Muscle layer of duodenum (tissue), 2 donors: ENCODE measurements around the gene POLR2L.

Experiments
- H3K27ac ChIP-seq: one replicate; pipeline ENCODE4 v1.7.0; 2013; ENCODE audit warnings: mild to moderate bottlenecking, low read length
- H3K27me3 ChIP-seq: one replicate; pipeline ENCODE4 v1.7.0; 2013; ENCODE audit warnings: low read depth, mild to moderate bottlenecking, control low read depth, low read length
- H3K36me3 ChIP-seq, 2 donors: one replicate each; pipeline ENCODE4 v1.7.0; 2013; ENCODE audit warnings: low read length in 2 of 2, control low read depth in 1 of 2, mild to moderate bottlenecking in 1 of 2; ENCODE audit not compliant: insufficient read depth in 2 of 2, control insufficient read depth in 1 of 2
- H3K4me1 ChIP-seq, 2 donors: one replicate each; pipeline ENCODE4 v1.7.0; 2013; ENCODE audit warnings: low read length in 2 of 2, mild to moderate bottlenecking in 2 of 2, control low read depth in 1 of 2, moderate library complexity in 1 of 2; ENCODE audit not compliant: insufficient read depth in 2 of 2, control insufficient read depth in 1 of 2
- H3K4me3 ChIP-seq, 2 donors: one replicate each; pipeline ENCODE4 v1.7.0; 2013; ENCODE audit warnings: low read length in 2 of 2, low read depth in 1 of 2, mild to moderate bottlenecking in 1 of 2
- H3K9me3 ChIP-seq, 2 donors: one replicate each; pipeline ENCODE4 v1.7.0; 2013; ENCODE audit warnings: low read length in 2 of 2, control low read depth in 1 of 2, mild to moderate bottlenecking in 1 of 2; ENCODE audit not compliant: control insufficient read depth in 1 of 2
- donor health status: healthy.

The POLR2L gene

DNA sequence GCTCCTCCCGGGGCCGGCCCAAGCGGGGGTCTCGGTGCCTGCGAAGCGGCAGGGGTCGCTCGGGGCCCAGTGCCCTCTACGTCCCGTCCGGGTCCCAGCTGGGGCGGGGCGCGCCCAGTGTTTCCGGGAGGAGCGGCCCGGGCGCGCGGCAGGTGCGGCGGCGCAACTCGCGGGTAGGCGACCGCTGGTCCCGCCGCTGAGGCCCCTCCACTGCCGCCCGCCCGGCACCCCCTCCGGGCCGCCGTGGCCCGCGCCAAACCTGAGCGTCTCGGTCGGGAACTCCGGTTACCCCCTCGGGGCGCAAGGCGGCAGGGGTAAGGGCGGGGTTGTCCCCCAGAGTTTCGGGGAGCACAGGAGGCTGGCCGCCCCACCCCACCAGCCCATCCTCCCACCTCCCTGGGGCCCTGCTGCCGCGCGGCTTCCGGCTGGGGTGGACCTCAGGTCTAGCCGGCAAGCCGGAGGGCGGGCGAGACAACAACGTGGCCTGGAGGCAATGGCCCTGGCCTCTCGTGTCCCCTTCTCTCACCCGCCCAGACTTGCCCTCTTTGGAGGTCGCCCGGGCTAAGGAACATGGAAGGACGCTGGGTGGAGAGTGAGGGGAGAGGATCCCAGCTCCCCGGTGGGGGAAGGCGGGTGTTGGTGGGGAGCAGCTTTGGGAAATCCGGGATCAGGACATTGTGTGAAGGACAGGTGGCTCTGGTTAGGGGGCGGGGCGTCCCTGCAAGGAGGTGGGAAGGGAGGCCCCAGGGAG is 15.0 kb downstream of the POLR2L start:
- no peaks in the 10 kb centered on the region for H3K9me3 ChIP-seq
- peaks cover 0 to 55% of the 10 kb centered on the region in 2 donors for H3K4me1 ChIP-seq
- peak overlapping the region; percentile 72 for H3K27ac ChIP-seq
- peaks cover 0 to 31% of the 10 kb centered on the region in 2 donors for H3K36me3 ChIP-seq
- peak overlapping the region in 1 of 2 donors; percentile 44 for H3K4me3 ChIP-seq
- no peaks in the 10 kb centered on the region for H3K27me3 ChIP-seq

DNA sequence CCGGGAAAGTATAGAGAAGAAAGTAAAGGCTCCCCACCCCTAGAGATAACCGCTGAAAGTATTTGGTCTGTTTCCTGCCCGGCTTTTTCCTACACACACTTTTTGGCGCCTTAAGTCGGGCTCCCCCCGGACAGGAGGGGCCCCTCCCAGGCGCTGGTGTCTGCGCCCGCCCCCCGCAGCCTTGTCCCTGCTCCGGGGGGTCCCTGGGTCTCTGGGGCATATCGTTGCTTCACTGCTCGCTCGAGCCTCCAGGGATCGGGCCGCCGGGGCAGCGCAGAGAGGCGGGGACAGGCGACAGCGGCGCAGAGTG is 15.5 kb downstream of the POLR2L start:
- Histone ChIP-seq H3K27ac (no peak overlapping the region), H3K9me3 (no peaks in the 10 kb centered on the region), H3K4me1 (peaks cover 0 to 53% of the 10 kb centered on the region in 2 donors), H3K4me3 (peak overlapping the region in 1 of 2 donors; percentile 44), H3K27me3 (no peaks in the 10 kb centered on the region), H3K36me3 (peaks cover 0 to 32% of the 10 kb centered on the region in 2 donors)

DNA sequence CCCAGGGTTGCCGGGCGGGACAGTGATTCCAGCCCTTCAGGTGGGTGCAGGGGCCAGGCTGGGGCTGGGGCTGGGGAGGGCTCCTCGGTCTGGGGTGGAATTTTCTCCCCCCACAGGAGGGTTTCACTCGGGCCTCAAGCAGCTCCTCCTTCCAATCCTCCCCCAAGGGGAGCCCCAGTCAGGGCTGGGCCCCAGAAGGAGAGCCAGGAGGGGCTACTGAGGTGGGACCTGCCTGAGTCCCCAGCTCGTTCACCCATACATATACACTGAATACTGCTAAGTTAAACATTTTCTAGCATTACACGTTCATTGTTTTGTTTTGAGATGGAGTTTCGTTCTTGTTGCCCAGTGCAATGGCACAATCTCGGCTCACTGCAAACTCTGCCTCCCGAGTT is 16.1 kb downstream of the POLR2L start:
- Histone ChIP-seq H3K27me3 (no peaks in the 10 kb centered on the region), H3K27ac (peak overlapping the region; percentile 23), H3K4me3 (no peak overlapping the region), H3K36me3 (peaks cover 0 to 32% of the 10 kb centered on the region in 2 donors), H3K9me3 (no peaks in the 10 kb centered on the region), H3K4me1 (peaks cover 4 to 53% of the 10 kb centered on the region in 2 donors)

DNA sequence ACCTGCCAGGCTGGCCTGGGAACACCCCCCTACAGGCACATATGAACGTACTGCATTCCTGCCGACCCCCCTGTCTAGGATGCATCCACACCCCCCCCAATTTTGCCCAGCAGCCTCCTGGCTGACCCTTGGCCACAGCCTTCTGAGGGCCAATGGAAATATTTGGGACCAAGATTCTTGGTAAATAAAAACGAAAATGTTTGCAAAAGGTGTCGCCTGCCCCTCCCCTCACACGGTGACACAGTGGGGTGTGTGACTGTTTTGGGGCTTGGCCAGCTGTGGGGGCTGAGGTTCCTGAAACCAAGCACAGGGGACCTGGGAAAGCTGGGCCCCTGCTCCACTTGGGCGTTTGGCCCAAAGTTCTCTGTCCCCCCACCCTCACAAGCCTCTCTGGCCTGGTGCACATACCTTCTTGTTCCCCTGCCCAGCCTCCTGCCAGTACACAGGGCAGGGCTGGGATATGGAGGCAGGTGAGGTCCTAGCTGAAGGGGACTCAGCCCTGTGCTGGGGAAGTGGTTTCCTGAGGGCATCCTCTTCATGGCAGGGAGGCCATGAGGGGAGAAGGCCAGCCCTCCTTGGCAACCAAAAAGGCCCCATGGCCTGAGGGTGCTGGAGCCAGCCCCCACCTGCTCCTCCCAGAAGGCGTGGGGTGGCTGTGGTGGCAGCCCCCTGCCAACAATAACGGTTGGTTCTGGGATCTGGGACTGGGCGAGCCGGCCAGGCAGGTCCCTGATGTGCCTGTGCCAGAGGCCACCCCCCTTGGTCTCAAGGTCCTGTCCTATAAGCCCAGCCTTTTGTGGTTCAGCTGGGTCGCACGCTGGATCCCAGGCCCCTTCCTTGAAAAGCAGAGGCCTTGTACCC is 16.7 kb downstream of the POLR2L start:
- peaks cover 0 to 32% of the 10 kb centered on the region in 2 donors for H3K36me3 ChIP-seq
- H3K4me1 ChIP-seq, result peaks cover 10 to 53% of the 10 kb centered on the region in 2 donors
- H3K4me3 ChIP-seq, result no peak overlapping the region
- H3K27ac ChIP-seq, result peak overlapping the region; percentile 23
- H3K27me3 ChIP-seq, result no peaks in the 10 kb centered on the region
- no peaks in the 10 kb centered on the region for H3K9me3 ChIP-seq

DNA sequence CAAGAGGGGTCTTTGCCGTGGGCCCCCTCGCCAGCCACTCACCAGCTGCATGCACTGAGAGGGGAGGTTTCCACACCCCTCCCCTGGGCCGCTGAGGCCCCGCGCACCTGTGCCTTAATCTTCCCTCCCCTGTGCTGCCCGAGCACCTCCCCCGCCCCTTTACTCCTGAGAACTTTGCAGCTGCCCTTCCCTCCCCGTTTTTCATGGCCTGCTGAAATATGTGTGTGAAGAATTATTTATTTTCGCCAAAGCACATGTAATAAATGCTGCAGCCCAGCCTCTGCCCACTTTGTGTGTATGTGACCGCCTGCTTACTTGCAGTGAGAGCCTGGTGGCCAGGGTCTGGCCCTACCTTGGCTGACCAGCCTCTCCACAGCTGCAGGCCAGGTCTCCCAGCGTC is 17.4 kb downstream of the POLR2L start:
- H3K9me3 ChIP-seq, result no peaks in the 10 kb centered on the region
- H3K27ac ChIP-seq, result no peak overlapping the region
- H3K4me1 ChIP-seq, result peaks cover 11 to 51% of the 10 kb centered on the region in 2 donors
- H3K27me3 ChIP-seq, result no peaks in the 10 kb centered on the region
- no peak overlapping the region for H3K4me3 ChIP-seq
- H3K36me3 ChIP-seq, result peaks cover 0 to 32% of the 10 kb centered on the region in 2 donors

DNA sequence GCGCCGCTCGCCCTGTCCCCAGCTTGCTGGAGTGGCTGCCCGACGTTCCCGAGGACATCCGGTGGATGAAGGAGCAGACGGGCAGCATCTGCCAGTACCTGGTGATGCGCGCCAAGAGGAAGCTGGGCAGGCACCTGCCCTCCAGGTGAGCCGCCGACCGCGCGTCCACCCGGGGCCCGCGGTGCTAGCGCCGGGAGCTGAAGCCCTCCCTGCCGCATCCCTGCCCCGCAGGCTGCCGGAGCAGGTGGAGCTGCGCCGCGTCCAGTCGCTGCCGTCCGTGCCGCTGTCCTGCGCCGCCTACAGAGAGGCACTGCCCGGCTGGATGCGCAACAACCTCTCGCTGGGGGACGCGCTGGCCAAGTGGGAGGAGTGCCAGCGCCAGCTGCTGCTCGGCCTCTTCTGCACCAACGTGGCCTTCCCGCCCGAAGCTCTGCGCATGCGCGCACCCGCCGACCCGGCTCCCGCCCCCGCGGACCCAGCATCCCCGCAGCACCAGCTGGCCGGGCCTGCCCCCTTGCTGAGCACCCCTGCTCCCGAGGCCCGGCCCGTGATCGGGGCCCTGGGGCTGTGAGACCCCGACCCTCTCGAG is 17.9 kb downstream of the POLR2L start:
- H3K4me1 ChIP-seq, result peaks cover 11 to 46% of the 10 kb centered on the region in 2 donors
- H3K27ac ChIP-seq, result no peak overlapping the region
- H3K9me3 ChIP-seq, result no peaks in the 10 kb centered on the region
- H3K27me3 ChIP-seq, result no peaks in the 10 kb centered on the region
- no peak overlapping the region for H3K4me3 ChIP-seq
- H3K36me3 ChIP-seq, result peaks cover 0 to 32% of the 10 kb centered on the region in 2 donors

DNA sequence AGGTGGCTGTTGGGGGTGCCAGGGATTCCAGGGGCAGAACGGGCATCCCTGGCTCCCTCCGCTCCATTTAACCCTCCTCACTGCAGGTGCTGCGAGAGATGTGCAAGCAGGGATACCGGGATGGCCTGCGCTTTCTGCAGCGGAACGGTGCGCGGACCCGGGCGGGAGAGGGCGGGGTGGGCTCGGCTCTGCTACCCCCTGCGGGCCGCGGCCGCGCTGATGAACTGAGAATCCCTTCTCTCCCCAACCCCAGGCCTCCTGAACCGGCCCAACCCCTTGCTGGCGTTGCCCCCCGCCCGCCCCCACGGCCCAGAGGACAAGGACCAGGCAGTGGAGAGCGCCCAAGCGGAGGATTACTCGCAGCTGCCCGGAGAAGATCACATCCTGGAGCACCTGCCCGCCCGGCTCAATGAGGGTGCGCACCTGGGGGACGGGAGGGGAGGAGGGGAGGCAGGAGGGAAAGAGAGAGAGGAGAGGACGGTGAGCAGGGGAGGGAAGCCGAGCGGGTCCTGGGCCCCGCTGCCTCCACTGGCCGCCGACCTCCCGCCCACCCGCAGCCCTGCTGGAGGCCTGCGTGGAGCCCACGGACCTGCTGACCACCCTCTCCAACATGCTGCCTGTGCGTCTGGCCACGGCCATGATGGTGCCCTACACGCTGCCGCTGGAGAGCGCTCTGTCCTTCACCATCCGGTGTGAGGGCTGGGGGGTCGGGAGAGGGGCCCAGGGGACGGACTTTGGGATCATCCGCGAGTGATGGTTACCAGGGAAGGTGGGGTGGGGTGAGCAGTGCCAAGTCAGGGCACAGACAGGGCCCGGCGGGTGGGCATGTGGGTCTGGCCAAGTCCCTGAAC is 18.7 kb downstream of the POLR2L start:
- Histone ChIP-seq H3K4me1 (peaks cover 11 to 43% of the 10 kb centered on the region in 2 donors), H3K27me3 (no peaks in the 10 kb centered on the region), H3K36me3 (peaks cover 0 to 32% of the 10 kb centered on the region in 2 donors), H3K4me3 (no peak overlapping the region), H3K27ac (no peak overlapping the region), H3K9me3 (no peaks in the 10 kb centered on the region)

DNA sequence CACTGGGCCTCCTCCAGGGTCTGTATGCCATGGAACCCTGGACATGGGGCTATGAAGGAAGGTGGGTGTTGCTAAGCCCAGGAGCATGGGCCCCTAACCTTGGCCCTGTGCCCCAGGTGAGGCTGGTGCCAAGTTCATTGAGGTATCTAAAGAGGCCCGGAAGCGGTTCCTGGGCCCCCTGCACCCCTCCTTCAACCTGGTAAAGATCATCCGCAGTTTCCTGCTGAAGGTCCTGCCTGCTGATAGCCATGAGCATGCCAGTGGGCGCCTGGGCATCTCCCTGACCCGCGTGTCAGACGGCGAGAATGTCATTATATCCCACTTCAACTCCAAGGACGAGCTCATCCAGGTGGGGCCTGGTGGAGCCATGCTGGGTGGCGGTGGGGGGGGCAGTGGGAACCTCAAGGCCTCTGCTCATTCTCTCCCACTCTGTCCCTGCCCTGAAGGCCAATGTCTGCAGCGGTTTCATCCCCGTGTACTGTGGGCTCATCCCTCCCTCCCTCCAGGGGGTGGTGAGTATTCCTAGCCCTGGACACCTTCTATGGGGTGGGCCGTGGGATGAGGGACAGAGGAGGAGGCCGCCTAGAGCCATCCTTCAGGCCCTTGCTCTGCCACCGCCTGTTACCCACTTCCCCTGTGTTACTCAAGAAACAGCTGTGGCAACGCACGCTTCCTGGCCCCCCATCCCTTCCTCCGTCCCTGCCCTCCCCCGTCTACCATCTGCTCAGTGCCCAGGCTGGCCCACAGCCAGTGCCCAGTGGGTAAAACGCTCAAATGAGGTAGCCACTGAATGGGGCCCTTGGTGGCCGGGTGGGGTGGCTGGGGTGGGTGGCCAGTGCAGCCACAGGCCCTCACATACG is 20.6 kb downstream of the POLR2L start:
- H3K27ac ChIP-seq, result peak overlapping the region; percentile 62
- H3K4me3 ChIP-seq, result no peak overlapping the region
- H3K4me1 ChIP-seq, result peaks cover 11 to 29% of the 10 kb centered on the region in 2 donors

DNA sequence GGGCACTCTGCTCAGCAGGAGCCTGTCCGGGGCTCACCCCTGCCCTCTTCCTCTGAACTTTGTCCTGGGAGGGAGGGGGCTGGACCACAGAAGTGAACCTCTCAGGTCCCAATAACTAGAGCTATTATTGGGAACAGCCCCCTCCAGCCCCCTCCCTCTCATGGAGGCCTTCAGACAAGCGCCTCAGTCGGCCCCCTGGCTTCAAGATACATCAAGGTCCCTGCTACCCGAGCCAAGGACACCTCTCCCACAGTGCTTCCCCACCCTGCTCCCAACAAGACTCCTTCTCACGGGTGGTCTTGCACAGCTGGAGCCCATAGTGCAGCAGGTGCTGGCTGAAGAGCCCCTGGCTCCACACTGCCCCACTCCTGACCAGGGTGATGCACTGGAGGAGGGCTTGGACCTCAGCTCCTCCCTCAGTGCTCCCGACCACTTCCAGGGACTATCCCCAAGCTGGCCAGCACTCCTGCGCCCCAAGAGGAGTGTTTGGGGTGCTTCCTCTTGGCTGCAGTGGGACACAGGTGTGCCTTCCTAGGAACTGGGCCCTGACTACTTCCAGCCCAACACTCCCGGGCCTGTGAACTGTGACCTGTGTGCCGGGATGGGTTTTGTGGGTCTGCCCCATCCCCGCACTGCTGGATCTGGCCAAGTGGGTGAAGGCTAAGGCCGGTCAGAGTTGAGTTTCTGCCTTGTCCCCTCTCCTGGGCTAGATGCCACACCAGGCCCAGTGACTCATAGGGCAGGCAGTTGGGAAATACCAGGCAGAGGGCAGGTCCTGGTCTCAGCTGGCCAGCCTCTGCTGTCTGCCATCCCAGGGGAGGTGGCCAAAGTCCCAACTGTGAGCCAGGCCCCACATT is 21.4 kb downstream of the POLR2L start:
- Histone ChIP-seq H3K27ac (peak overlapping the region; percentile 62), H3K9me3 (no peaks in the 10 kb centered on the region), H3K4me3 (peak overlapping the region; percentile 64 to 83), H3K4me1 (peaks cover 11 to 27% of the 10 kb centered on the region in 2 donors), H3K36me3 (peaks cover 0 to 32% of the 10 kb centered on the region in 2 donors), H3K27me3 (no peaks in the 10 kb centered on the region)

More for the DNA sequence above, 20.6 kb downstream of the POLR2L start:
- H3K27me3 ChIP-seq, result no peaks in the 10 kb centered on the region
- H3K9me3 ChIP-seq, result no peaks in the 10 kb centered on the region
- H3K36me3 ChIP-seq, result peaks cover 0 to 32% of the 10 kb centered on the region in 2 donors
